Measurements from ENCODE around the gene FOXR1.

FOXR1 gene

DNA sequence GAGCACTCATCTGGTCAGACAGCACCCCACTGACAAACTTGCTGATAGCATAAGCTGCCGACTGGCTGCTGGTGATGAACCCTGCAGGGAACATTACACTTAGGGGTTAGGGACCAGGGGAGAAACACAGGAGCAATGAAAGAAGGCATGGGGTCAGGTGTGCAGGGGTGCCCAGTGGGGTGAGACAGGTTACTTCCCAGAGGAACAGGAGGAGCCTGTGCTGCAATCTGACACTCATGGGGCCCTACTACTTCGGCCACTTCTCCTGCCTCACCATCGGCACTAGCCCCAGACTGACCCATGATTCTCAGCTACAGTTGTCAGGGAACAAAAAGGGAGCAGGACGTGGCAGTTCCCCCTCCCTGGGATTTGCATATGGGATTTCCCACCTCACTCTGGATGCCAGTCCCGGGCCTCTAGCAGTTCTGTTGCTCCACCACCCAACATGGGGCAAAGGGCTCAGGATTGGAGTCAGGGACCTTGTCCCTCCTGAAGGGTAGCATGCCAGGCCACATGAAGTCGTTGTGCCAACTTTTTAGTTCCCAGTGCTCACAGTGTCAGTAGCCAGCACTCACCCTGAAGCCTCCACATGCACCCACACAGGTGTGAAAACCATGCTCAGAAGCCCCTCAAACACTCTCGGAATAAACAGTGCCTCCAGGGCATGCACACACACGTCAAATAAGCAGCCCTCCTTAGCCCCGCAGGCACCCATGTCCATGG is 56.9 kb downstream of the FOXR1 start:
- ChIA-PET CTCF (interaction anchor here (0.6 kb wide), 4 partner anchors 23 to 280 kb away, joined by 3 to 4 read pairs (median 3); no protein-coding TSS in a partner anchor), POLR2A (interaction anchor here (1.3 to 1.7 kb wide), 2 partner anchors 10 to 13 kb away, joined by 3 to 5 read pairs; partner anchors contain the start of genes RPS25 and TRAPPC4)
- Histone ChIP-seq H3K4me3 (ENCODE audit: low read depth, low read length) (no peak overlapping the region), H3K9me3 (ENCODE audit: control insufficient read depth, insufficient read depth, low read depth, low read length) (no peaks in the 10 kb centered on the region), H3K27ac (ENCODE audit: extremely low read depth, low read depth, low read length) (no peak overlapping the region), H3K36me3 (ENCODE audit: control insufficient read depth in 2 of 2, insufficient read depth in 1 of 2, low read length in 2 of 2) (peaks cover 0 to 57% of the 10 kb centered on the region in 2 experiments; a peak in 1 of 3 replicates), H3K4me1 (ENCODE audit: control insufficient read depth, insufficient read depth, low read length) (no peaks in the 10 kb centered on the region)
- TF ChIP-seq ZNF558 (tag by site-specific recombination; IDR thresholded peaks at IDR 0.05) (peak; percentile 89), ZBTB48 (tag by site-specific recombination; IDR thresholded peaks at IDR 0.05) (0 out of 2 replicates have a peak, but pooled peaks have one; percentile 21), ZIC2 (tag by site-specific recombination; IDR thresholded peaks at IDR 0.05) (peak; percentile 92)
- TF ChIP-seq, protein P1, sequence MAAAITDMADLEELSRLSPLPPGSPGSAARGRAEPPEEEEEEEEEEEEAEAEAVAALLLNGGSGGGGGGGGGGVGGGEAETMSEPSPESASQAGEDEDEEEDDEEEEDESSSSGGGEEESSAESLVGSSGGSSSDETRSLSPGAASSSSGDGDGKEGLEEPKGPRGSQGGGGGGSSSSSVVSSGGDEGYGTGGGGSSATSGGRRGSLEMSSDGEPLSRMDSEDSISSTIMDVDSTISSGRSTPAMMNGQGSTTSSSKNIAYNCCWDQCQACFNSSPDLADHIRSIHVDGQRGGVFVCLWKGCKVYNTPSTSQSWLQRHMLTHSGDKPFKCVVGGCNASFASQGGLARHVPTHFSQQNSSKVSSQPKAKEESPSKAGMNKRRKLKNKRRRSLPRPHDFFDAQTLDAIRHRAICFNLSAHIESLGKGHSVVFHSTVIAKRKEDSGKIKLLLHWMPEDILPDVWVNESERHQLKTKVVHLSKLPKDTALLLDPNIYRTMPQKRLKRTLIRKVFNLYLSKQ (tag by site-specific recombination; IDR thresholded peaks at IDR 0.05; ENCODE audit: borderline replicate concordance) = no peak
- TF ChIP-seq, protein P2, sequence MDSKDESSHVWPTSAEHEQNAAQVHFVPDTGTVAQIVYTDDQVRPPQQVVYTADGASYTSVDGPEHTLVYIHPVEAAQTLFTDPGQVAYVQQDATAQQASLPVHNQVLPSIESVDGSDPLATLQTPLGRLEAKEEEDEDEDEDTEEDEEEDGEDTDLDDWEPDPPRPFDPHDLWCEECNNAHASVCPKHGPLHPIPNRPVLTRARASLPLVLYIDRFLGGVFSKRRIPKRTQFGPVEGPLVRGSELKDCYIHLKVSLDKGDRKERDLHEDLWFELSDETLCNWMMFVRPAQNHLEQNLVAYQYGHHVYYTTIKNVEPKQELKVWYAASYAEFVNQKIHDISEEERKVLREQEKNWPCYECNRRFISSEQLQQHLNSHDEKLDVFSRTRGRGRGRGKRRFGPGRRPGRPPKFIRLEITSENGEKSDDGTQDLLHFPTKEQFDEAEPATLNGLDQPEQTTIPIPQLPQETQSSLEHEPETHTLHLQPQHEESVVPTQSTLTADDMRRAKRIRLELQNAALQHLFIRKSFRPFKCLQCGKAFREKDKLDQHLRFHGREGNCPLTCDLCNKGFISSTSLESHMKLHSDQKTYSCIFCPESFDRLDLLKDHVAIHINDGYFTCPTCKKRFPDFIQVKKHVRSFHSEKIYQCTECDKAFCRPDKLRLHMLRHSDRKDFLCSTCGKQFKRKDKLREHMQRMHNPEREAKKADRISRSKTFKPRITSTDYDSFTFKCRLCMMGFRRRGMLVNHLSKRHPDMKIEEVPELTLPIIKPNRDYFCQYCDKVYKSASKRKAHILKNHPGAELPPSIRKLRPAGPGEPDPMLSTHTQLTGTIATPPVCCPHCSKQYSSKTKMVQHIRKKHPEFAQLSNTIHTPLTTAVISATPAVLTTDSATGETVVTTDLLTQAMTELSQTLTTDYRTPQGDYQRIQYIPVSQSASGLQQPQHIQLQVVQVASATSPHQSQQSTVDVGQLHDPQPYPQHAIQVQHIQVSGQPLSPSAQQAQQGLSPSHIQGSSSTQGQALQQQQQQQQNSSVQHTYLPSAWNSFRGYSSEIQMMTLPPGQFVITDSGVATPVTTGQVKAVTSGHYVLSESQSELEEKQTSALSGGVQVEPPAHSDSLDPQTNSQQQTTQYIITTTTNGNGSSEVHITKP (tag by site-specific recombination; IDR thresholded peaks at IDR 0.05) = peak; percentile 93

DNA sequence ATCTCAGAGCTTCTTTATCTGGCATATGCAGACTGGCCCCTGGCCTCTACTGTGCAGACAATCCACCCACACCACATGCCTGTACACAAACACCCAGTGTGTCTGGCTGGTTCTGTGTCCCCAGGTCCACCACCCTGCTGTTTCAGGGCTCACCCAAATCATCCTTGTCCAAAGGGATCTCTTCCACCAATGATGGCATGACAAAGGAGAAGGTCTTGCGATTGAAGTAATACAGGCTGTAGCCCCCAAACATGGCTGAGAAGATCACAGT is 57.4 kb downstream of the FOXR1 start:
- Histone ChIP-seq H3K9me3 (ENCODE audit: control insufficient read depth, insufficient read depth, low read depth, low read length) (no peaks in the 10 kb centered on the region), H3K27ac (ENCODE audit: extremely low read depth, low read depth, low read length) (no peak overlapping the region), H3K4me1 (ENCODE audit: control insufficient read depth, insufficient read depth, low read length) (no peaks in the 10 kb centered on the region), H3K36me3 (ENCODE audit: control insufficient read depth in 2 of 2, insufficient read depth in 1 of 2, low read length in 2 of 2) (peaks cover 0 to 52% of the 10 kb centered on the region in 2 experiments; a peak in 1 of 3 replicates), H3K4me3 (ENCODE audit: low read depth, low read length) (no peak overlapping the region)
- POLR2A ChIA-PET = interaction anchor here (1.3 kb wide), 1 partner anchor 11 kb away, joined by 5 read pairs; the partner anchor contains the start of genes RPS25 and TRAPPC4
- TF ChIP-seq BCL11A (tag by site-specific recombination; IDR thresholded peaks at IDR 0.05; ENCODE audit: low read depth) = no peak
- no peak for TF ChIP-seq TCF7L2 (IDR thresholded peaks at IDR 0.05; ENCODE audit: borderline replicate concordance, low read depth, low read length)
- TF ChIP-seq ZNF138 (tag by site-specific recombination; IDR thresholded peaks at IDR 0.05; ENCODE audit: borderline replicate concordance) = no peak
- CTCF ChIA-PET = interaction anchor here (0.6 kb wide), 1 partner anchor 36 kb away, joined by 4 read pairs; no protein-coding TSS in a partner anchor

DNA sequence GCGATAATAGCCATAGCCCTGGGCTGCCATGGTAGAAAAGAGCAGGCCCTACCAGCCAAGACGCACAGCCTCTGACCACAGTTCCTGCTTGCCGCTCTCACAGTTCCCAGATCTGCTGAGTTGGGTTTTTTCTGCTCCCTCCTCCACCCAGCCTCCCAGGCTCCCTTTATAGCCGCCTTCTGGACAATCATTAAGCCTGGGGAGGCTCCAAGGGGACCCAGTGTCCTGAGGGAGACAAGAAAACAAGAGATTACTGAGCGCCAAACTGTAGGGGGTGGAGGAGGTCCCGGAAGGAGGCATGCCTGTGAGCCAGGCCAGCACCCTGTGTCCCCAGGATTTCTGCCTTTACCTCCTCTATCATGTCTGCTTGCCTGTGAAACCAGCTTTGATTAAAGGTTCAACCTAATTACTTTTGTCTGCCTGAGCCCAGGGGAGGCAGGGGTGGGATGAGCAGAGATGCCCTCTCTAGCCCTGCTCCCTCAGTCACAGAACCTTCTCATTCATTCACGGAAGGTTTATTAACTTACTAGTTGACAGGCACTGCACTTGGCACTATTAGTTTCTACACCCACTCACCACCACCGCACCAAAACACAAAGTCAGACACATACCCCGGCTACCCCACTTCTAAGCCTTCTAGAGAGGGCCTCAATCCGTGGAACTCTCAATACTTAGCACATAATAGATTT is 57.9 kb downstream of the FOXR1 start:
- Histone ChIP-seq H3K27ac (ENCODE audit: extremely low read depth, low read depth, low read length) (peak overlapping the region; percentile 83; the same call in 1 of the 2 replicates), H3K36me3 (ENCODE audit: control insufficient read depth in 2 of 2, insufficient read depth in 1 of 2, low read length in 2 of 2) (peaks cover 0 to 47% of the 10 kb centered on the region in 2 experiments; a peak in 1 of 3 replicates), H3K9me3 (ENCODE audit: control insufficient read depth, insufficient read depth, low read depth, low read length) (no peaks in the 10 kb centered on the region), H3K4me1 (ENCODE audit: control insufficient read depth, insufficient read depth, low read length) (no peaks in the 10 kb centered on the region), H3K4me3 (ENCODE audit: low read depth, low read length) (peak overlapping the region; percentile 82)
- POLR2A ChIA-PET = interaction anchor here (0.6 to 2.4 kb wide), 4 partner anchors 8 to 73 kb away, joined by 3 to 10 read pairs (median 5); partner anchors contain the start of genes RPS25 and TRAPPC4
- CTCF ChIA-PET = interaction anchor here (0.6 to 1.1 kb wide), 3 partner anchors 36 to 87 kb away, joined by 3 to 4 read pairs (median 3); no protein-coding TSS in a partner anchor
- TF ChIP-seq, protein P3, sequence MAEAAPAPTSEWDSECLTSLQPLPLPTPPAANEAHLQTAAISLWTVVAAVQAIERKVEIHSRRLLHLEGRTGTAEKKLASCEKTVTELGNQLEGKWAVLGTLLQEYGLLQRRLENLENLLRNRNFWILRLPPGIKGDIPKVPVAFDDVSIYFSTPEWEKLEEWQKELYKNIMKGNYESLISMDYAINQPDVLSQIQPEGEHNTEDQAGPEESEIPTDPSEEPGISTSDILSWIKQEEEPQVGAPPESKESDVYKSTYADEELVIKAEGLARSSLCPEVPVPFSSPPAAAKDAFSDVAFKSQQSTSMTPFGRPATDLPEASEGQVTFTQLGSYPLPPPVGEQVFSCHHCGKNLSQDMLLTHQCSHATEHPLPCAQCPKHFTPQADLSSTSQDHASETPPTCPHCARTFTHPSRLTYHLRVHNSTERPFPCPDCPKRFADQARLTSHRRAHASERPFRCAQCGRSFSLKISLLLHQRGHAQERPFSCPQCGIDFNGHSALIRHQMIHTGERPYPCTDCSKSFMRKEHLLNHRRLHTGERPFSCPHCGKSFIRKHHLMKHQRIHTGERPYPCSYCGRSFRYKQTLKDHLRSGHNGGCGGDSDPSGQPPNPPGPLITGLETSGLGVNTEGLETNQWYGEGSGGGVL (tag by site-specific recombination; IDR thresholded peaks at IDR 0.05) = 0 out of 2 replicates have a peak, but pooled peaks have one; percentile 14
- TF ChIP-seq, protein P4, sequence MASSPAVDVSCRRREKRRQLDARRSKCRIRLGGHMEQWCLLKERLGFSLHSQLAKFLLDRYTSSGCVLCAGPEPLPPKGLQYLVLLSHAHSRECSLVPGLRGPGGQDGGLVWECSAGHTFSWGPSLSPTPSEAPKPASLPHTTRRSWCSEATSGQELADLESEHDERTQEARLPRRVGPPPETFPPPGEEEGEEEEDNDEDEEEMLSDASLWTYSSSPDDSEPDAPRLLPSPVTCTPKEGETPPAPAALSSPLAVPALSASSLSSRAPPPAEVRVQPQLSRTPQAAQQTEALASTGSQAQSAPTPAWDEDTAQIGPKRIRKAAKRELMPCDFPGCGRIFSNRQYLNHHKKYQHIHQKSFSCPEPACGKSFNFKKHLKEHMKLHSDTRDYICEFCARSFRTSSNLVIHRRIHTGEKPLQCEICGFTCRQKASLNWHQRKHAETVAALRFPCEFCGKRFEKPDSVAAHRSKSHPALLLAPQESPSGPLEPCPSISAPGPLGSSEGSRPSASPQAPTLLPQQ (tag by site-specific recombination; IDR thresholded peaks at IDR 0.05) = no peak
- TF ChIP-seq EGR2 (tag by site-specific recombination; IDR thresholded peaks at IDR 0.05; ENCODE audit: low read depth) (no peak), ZNF223 (tag by site-specific recombination; IDR thresholded peaks at IDR 0.05) (0 out of 2 replicates have a peak, but pooled peaks have one; percentile 45), ZIC2 (tag by site-specific recombination; IDR thresholded peaks at IDR 0.05) (peak; percentile 82), ZNF664 (tag by site-specific recombination; IDR thresholded peaks at IDR 0.05) (no peak), ZBTB20 (tag by site-specific recombination; IDR thresholded peaks at IDR 0.05) (no peak), ZNF266 (tag by site-specific recombination; IDR thresholded peaks at IDR 0.05; ENCODE audit: low read depth) (no peak), GLIS2 (tag by site-specific recombination; IDR thresholded peaks at IDR 0.05) (no peak), ZFHX2 (tag by site-specific recombination; conservative IDR thresholded peaks at IDR 0.05) (no peak)
- TF ChIP-seq, protein P5, sequence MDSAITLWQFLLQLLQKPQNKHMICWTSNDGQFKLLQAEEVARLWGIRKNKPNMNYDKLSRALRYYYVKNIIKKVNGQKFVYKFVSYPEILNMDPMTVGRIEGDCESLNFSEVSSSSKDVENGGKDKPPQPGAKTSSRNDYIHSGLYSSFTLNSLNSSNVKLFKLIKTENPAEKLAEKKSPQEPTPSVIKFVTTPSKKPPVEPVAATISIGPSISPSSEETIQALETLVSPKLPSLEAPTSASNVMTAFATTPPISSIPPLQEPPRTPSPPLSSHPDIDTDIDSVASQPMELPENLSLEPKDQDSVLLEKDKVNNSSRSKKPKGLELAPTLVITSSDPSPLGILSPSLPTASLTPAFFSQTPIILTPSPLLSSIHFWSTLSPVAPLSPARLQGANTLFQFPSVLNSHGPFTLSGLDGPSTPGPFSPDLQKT (IDR thresholded peaks at IDR 0.05; ENCODE audit: borderline replicate concordance, low read depth, low read length) = no peak

Measured in HEK293 (cell line).